Tibial nerve (tissue), 4 donors: ENCODE measurements around the gene MFSD8.

Experiments used
- EP300 ChIP-seq, 2 donors: sonication (generic); formaldehyde crosslinking; IDR thresholded peaks; one replicate each; pipeline ENCODE4 v1.6.1; 2017; ENCODE audit warnings: antibody characterized with exemption in 2 of 2, mild to moderate bottlenecking in 1 of 2
- POLR2A ChIP-seq, 2 donors: fragments of 450-650 bp; IDR thresholded peaks; one replicate each; pipeline ENCODE4 v1.6.1; 2017; ENCODE audit warnings: antibody characterized with exemption in 2 of 2, mild to moderate bottlenecking in 2 of 2, moderate library complexity in 2 of 2
- TF ChIP-seq, protein P1 (sequence below), 5 experiments: fragments of 200-600 bp in 3 of 5; fragments of 450-650 bp in 2 of 5; sonication (generic) in 3 of 5; IDR thresholded peaks; one replicate each; pipeline ENCODE4 v1.5.1; 2016 to 2019; ENCODE audit warnings: antibody characterized with exemption in 5 of 5, mild to moderate bottlenecking in 3 of 5, moderate library complexity in 2 of 5

DNA sequence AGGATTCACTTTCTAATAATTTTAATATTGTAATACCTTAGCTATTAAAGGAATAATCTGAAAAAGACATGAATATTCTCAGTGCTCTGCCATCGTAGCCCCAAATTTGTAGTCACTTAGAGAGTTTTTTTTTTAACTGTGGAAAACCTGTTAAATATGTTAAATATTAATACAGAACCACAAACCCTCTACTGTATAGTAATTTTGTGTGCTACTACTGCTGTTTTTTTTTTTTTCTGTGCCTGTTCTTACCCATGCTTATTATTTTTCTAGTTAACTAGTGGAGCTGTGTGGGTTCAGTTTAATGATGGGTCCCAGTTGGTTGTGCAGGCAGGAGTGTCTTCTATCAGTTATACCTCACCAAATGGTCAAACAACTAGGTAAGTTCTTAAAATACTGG, 68.4 kb downstream of the MFSD8 start:
- TF ChIP-seq, protein P1, sequence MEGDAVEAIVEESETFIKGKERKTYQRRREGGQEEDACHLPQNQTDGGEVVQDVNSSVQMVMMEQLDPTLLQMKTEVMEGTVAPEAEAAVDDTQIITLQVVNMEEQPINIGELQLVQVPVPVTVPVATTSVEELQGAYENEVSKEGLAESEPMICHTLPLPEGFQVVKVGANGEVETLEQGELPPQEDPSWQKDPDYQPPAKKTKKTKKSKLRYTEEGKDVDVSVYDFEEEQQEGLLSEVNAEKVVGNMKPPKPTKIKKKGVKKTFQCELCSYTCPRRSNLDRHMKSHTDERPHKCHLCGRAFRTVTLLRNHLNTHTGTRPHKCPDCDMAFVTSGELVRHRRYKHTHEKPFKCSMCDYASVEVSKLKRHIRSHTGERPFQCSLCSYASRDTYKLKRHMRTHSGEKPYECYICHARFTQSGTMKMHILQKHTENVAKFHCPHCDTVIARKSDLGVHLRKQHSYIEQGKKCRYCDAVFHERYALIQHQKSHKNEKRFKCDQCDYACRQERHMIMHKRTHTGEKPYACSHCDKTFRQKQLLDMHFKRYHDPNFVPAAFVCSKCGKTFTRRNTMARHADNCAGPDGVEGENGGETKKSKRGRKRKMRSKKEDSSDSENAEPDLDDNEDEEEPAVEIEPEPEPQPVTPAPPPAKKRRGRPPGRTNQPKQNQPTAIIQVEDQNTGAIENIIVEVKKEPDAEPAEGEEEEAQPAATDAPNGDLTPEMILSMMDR (IDR thresholded peaks at IDR 0.05) = no peak
- no peak for TF ChIP-seq EP300 (IDR thresholded peaks at IDR 0.05)
- no peak for TF ChIP-seq POLR2A (IDR thresholded peaks at IDR 0.05)
